ENCODE data around the gene DNAJB14. TPM values are rescaled to one million over a fixed set of nuclear protein-coding genes. Genes with fewer than 3 reads are reported as not detected.

The DNAJB14 gene
- polyA plus RNA-seq, 1 of the 3 experiments (the other 2 are of a cell fraction), result 23.8 TPM

GRCh38 chr4:99917575-99917974, 28.8 kb downstream of the DNAJB14 start:
- Histone ChIP-seq H3K9me2 (no peaks in the 10 kb centered on the region), H3K9me3 (no peaks in the 10 kb centered on the region), H3K27ac (ENCODE audit: low read depth in 2 of 2, low read length in 1 of 2) (no peak overlapping the region), H3K9ac (no peak overlapping the region), H3K4me3 (ENCODE audit: low read depth in 2 of 2, low read length in 1 of 2) (no peak overlapping the region; a peak in 1 of 4 replicates), H3K79me2 (ENCODE audit: insufficient read depth) (peaks cover 16% of the 10 kb centered on the region; the same call in 1 of the 2 replicates), H3K27me3 (ENCODE audit: insufficient read depth) (no peaks in the 10 kb centered on the region), H4K20me1 (ENCODE audit: insufficient read depth) (no peaks in the 10 kb centered on the region), H3K4me1 (ENCODE audit: control insufficient read depth in 1 of 2, insufficient read depth in 2 of 2, low read depth in 1 of 2, low read length in 1 of 2) (no peaks in the 10 kb centered on the region), H3K36me3 (replicated peaks in 1 of 2; ENCODE audit: control insufficient read depth in 1 of 2, insufficient read depth in 2 of 2, low read length in 1 of 2) (peaks cover 61 to 68% of the 10 kb centered on the region in 2 experiments), H3F3A (replicated peaks; ENCODE audit: insufficient read depth) (peaks cover 17% of the 10 kb centered on the region), H3K4me2 (no peak overlapping the region), H2AFZ (ENCODE audit: low read depth) (no peak overlapping the region)
- POLR2A ChIA-PET, result interaction anchor here (1.3 kb wide), 1 partner anchor 23 kb away, joined by 3 read pairs; the partner anchor contains the start of gene LAMTOR3
- DNase-seq, result no peak
- WGBS (ENCODE audit: low lambda C conversion rate), result 94% methylated on average over 3 of the region's 3 CpGs
- CTCF ChIA-PET, result no interaction called here
- TF ChIP-seq RCOR1 (IDR thresholded peaks at IDR 0.05; ENCODE audit: low read length), result no peak
- TF ChIP-seq POLR2AphosphoS5 (IDR thresholded peaks at IDR 0.05; ENCODE audit: low read depth, low read length), result no peak
- TF ChIP-seq SMC3 (IDR thresholded peaks at IDR 0.05; ENCODE audit: low read depth, low read length), result no peak
- TF ChIP-seq ELF1 (IDR thresholded peaks at IDR 0.05), result no peak
- no peak for TF ChIP-seq IRF3 (IDR thresholded peaks at IDR 0.05; ENCODE audit: low read depth, low read length)
- TF ChIP-seq SIN3A (IDR thresholded peaks at IDR 0.05; ENCODE audit: borderline replicate concordance, low read depth, low read length), result no peak
- no peak for TF ChIP-seq YY1 (IDR thresholded peaks at IDR 0.05; ENCODE audit: low read depth)
- no peak for TF ChIP-seq RAD21 (IDR thresholded peaks at IDR 0.05; ENCODE audit: low read length)
- TF ChIP-seq GATA2 (CRISPR knock-in tag; IDR thresholded peaks at IDR 0.05), result no peak
- no peak for TF ChIP-seq PBX3 (IDR thresholded peaks at IDR 0.05)
- no peak for TF ChIP-seq TEAD4 (IDR thresholded peaks at IDR 0.05; ENCODE audit: borderline replicate concordance, insufficient read depth)
- no peak for TF ChIP-seq RXRA (IDR thresholded peaks at IDR 0.05; ENCODE audit: borderline replicate concordance, low read depth)
- TF ChIP-seq TAF1 (IDR thresholded peaks at IDR 0.05; ENCODE audit: borderline replicate concordance, low read depth, low read length), result no peak
- no peak for TF ChIP-seq GABPA (IDR thresholded peaks at IDR 0.05; ENCODE audit: low read depth)
- TF ChIP-seq CHD2 (IDR thresholded peaks at IDR 0.05; ENCODE audit: low read length, partially characterized antibody), result no peak
- TF ChIP-seq NFIC (IDR thresholded peaks at IDR 0.05; ENCODE audit: borderline replicate concordance), result no peak
- no peak for TF ChIP-seq MXI1 (IDR thresholded peaks at IDR 0.05; ENCODE audit: low read depth, low read length)
- no peak for TF ChIP-seq CTCF (IDR thresholded peaks at IDR 0.05)
- TF ChIP-seq FOXM1 (IDR thresholded peaks at IDR 0.05; ENCODE audit: low read depth), result no peak
- TF ChIP-seq RFX5 (IDR thresholded peaks at IDR 0.05; ENCODE audit: low read length), result no peak

Measured in SK-N-SH (cell line).